Sigmoid colon (tissue), 7 donors: ENCODE measurements around the gene CSAD. TPM values are rescaled to one million over a fixed set of nuclear protein-coding genes. Genes with fewer than 3 reads are reported as not detected.

ENCODE experiments used
- DNase-seq: peaks from one replicate; pipeline ENCODE4 v3.0.0-alpha.2; 2019
- H3K27ac ChIP-seq, 4 donors: fragments of 200-600 bp; sonication (generic); one replicate each; pipeline ENCODE4 v1.5.1; 2016 to 2019; ENCODE audit warnings: mild to moderate bottlenecking in 1 of 4
- H3K27me3 ChIP-seq, 3 donors: fragments of 200-600 bp; sonication (generic); one replicate each; pipeline ENCODE4 v1.5.1; 2019; ENCODE audit warnings: mild to moderate bottlenecking in 1 of 3
- H3K36me3 ChIP-seq, 4 donors: fragments of 200-600 bp; sonication (generic); one replicate each; pipeline ENCODE4 v1.5.1; 2016 to 2019
- H3K4me1 ChIP-seq, 4 donors: fragments of 200-600 bp; sonication (generic); one replicate each; pipeline ENCODE4 v1.5.1; 2017 to 2019
- H3K4me3 ChIP-seq, 4 donors: fragments of 200-600 bp; sonication (generic); one replicate each; pipeline ENCODE4 v1.5.1; 2017 to 2019; ENCODE audit warnings: mild to moderate bottlenecking in 2 of 4, moderate library complexity in 1 of 4
- H3K9me3 ChIP-seq, 4 donors: fragments of 200-600 bp in 3 of 4; sonication (generic) in 3 of 4; one replicate each; pipeline versions ENCODE4 v1.5.1 to v1.6.1; 2013 to 2019
- CTCF ChIP-seq, 4 experiments: fragments of 450-650 bp in 3 of 4; fragments of 200-600 bp in 1 of 4; IDR thresholded peaks; one replicate each; pipeline ENCODE4 v1.5.1; 2016 to 2019; ENCODE audit warnings: antibody characterized with exemption in 4 of 4, mild to moderate bottlenecking in 3 of 4, moderate library complexity in 2 of 4
- EP300 ChIP-seq, 4 donors: sonication (generic); formaldehyde crosslinking; IDR thresholded peaks; one replicate each; pipeline ENCODE4 v1.6.1; 2017; ENCODE audit warnings: antibody characterized with exemption in 4 of 4
- POLR2A ChIP-seq, 2 donors: fragments of 450-650 bp; IDR thresholded peaks; one replicate each; pipeline ENCODE4 v1.6.1; 2016; ENCODE audit warnings: antibody characterized with exemption in 2 of 2, mild to moderate bottlenecking in 2 of 2, moderate library complexity in 2 of 2
- POLR2AphosphoS5 ChIP-seq, 4 donors: sonication (generic); formaldehyde crosslinking; IDR thresholded peaks; one replicate each; pipeline ENCODE4 v1.6.1; 2017; ENCODE audit warnings: antibody characterized with exemption in 4 of 4
- WGBS, 2 donors: extraction: QIAGEN DNeasy Blood & Tissue Kit; methylation state at CpG; one replicate each; pipeline ENCODE4 v1.1.7; 2013; 5-methylcytosine and 5-hydroxymethylcytosine counted together
- intact Hi-C: fragments of 100-400 bp; cut with DNase I; formaldehyde crosslinking; loops from one replicate; pipeline ENCODE4 v1.15.1; 2023
- polyA plus RNA-seq, 3 donors: library from polyadenylated mRNA; stranded (reverse); fragments of 200-250 nt; gene quantifications; one replicate each; pipeline ENCODE4 v1.2.3, GENCODE V29; 2013
- total RNA-seq, 4 donors: library from RNA; depleted of rRNA; stranded (reverse); fragments of >200 nt; gene quantifications; one replicate each; pipeline ENCODE4 v1.1.0, GENCODE V29; 2016
- donor health status: healthy with polysubstance abuse.
- donor health status: Bipolar disorder and iron deficiency.
- donor health status: healthy.

CSAD gene
- total and polyA plus RNA-seq, 7 donors = 1.2 to 51.0 (median 19.6) TPM

GRCh38 chr12:53145383-53146260, 35.1 kb downstream of the CSAD start:
- DNase-seq = no peak
- Histone ChIP-seq H3K27ac (no peak overlapping the region), H3K4me3 (no peak overlapping the region), H3K4me1 (no peaks in the 10 kb centered on the region), H3K9me3 (no peaks in the 10 kb centered on the region), H3K36me3 (no peaks in the 10 kb centered on the region), H3K27me3 (no peaks in the 10 kb centered on the region)
- intact Hi-C loops = no loop called here
- WGBS, 2 donors = 91 to 93% methylated on average over 5 of the region's 5 CpGs
- no peak for TF ChIP-seq POLR2AphosphoS5 (IDR thresholded peaks at IDR 0.05)
- TF ChIP-seq EP300 (IDR thresholded peaks at IDR 0.05) = no peak
- no peak for TF ChIP-seq CTCF (IDR thresholded peaks at IDR 0.05)
- no peak for TF ChIP-seq POLR2A (IDR thresholded peaks at IDR 0.05)

GRCh38 chr12:53143355-53143754, 37.4 kb downstream of the CSAD start:
- Histone ChIP-seq H3K4me1 (no peaks in the 10 kb centered on the region), H3K36me3 (no peaks in the 10 kb centered on the region), H3K27me3 (no peaks in the 10 kb centered on the region), H3K4me3 (no peak overlapping the region), H3K9me3 (no peaks in the 10 kb centered on the region), H3K27ac (no peak overlapping the region)
- WGBS, 2 donors = 69 to 87% methylated on average over 4 of the region's 4 CpGs
- no peak for DNase-seq
- TF ChIP-seq POLR2AphosphoS5 (IDR thresholded peaks at IDR 0.05) (no peak), CTCF (IDR thresholded peaks at IDR 0.05) (no peak), POLR2A (IDR thresholded peaks at IDR 0.05) (no peak), EP300 (IDR thresholded peaks at IDR 0.05) (no peak)
- intact Hi-C loops = no loop called here

GRCh38 chr12:53133722-53134121, 47.0 kb downstream of the CSAD start:
- no peak overlapping the region for H3K27ac ChIP-seq
- no peaks in the 10 kb centered on the region for H3K36me3 ChIP-seq
- no peak overlapping the region for H3K4me3 ChIP-seq
- H3K9me3 ChIP-seq = peaks cover 0 to 5% (median 2%) of the 10 kb centered on the region in 4 donors
- intact Hi-C loops = no loop called here
- TF ChIP-seq POLR2AphosphoS5 (IDR thresholded peaks at IDR 0.05) = no peak
- no peak for TF ChIP-seq POLR2A (IDR thresholded peaks at IDR 0.05)
- TF ChIP-seq CTCF (IDR thresholded peaks at IDR 0.05) = no peak
- TF ChIP-seq EP300 (IDR thresholded peaks at IDR 0.05) = no peak
- no peak for DNase-seq
- 72 to 95% methylated on average over 3 of the region's 3 CpGs for WGBS, 2 donors
- H3K4me1 ChIP-seq = no peaks in the 10 kb centered on the region
- no peaks in the 10 kb centered on the region for H3K27me3 ChIP-seq

- Histone ChIP-seq H3K36me3 (no peaks in the 10 kb centered on the region), H3K27ac (no peak overlapping the region), H3K27me3 (no peaks in the 10 kb centered on the region), H3K4me3 (no peak overlapping the region), H3K9me3 (peaks cover 0 to 2% (median under 1%) of the 10 kb centered on the region in 4 donors), H3K4me1 (no peaks in the 10 kb centered on the region)
- 93% methylated on average over 2 of the region's 2 CpGs for WGBS, 2 donors
- DNase-seq = no peak
- intact Hi-C loops = no loop called here
- TF ChIP-seq POLR2A (IDR thresholded peaks at IDR 0.05) = no peak
- TF ChIP-seq POLR2AphosphoS5 (IDR thresholded peaks at IDR 0.05) = no peak
- no peak for TF ChIP-seq EP300 (IDR thresholded peaks at IDR 0.05)
- TF ChIP-seq CTCF (IDR thresholded peaks at IDR 0.05) = no peak
These were observed 48.9 kb downstream of the CSAD start for GRCh38 chr12:53131844-53132243.
